Germinal center (tissue), 1 donor: ENCODE data around the gene SH3RF3.

ENCODE experiments used
- DNase-seq: peaks from one replicate; pipeline ENCODE4 v3.0.0; 2012; ENCODE audit warnings: mixed read lengths, low spot score

Gene SH3RF3

DNA sequence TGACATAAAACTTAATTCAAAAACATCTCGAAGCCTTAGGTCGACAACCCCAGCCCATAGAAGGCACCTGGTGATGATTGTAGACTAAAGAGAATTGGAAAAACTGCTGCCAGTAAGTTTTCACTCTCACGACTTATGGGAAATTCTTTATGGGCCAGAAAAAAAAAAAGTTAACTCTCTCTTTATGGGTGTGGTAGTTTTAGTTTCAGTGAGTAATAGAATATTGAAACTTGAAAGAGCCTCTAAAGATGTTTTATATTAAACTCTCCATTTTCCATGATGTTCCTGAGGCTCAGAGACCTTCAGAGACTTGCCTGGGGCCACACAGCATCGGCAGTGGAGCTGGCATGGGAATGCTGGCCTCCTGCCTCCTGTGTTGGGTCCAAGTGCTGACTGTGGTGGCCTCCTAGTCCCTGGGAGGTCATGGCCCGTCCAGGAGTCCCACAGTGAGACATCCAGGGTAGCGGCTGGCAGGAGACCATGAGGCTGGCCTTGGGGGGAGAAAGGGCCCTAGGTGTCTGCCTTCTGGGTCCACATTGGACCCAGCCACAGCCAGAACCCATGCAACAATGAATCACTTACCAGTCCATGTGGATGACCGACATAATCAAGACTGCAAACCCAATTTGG lies 325.9 kb downstream of the SH3RF3 start:
- DNase-seq, result no peak

DNA sequence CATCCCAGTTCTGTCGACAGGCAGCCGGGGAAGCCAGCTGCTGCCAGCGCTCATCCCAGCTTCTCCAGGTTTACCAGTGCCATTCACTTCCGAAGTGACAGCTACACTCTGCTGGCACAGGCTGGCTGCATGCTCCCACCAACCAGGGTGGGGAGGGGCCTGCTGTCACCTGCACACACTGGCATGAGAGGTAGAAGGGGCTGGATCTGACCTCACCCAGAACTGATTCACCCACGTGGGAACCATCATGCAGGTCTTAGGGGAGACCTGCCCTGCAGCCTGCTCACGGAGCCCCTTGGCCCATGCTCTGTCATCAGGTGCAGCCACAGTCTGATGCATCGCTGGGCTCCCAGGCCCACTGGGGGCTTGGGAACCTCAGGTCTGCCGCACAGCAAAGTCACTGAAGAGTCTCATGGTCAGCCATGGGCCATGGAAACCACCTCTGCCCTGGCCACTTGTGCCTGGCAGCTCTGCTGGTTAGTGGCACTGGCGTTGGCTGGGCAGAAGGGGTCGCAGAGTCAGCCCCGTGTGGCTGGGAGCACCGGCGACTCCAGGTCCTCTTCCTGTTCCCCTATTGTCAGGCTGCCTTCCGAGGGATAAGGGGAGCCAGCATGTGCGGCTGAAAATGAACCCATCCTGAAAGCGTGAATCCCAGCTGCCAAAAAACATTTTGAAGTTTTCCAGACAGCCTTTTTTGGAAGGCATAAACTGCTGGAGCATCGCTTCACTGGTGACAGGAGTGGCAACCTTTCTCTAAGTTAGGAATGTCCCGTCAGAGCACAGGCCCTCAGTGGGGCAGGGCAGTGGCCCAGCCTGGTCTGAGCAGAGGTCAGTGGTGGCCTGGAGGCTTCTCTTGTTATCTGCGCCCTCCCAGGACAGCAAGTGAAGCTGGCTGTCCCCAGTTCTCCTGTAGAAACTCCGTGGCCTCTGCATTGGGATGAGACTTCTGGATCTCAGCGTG lies 327.0 kb downstream of the SH3RF3 start:
- DNase-seq, result no peak

DNA sequence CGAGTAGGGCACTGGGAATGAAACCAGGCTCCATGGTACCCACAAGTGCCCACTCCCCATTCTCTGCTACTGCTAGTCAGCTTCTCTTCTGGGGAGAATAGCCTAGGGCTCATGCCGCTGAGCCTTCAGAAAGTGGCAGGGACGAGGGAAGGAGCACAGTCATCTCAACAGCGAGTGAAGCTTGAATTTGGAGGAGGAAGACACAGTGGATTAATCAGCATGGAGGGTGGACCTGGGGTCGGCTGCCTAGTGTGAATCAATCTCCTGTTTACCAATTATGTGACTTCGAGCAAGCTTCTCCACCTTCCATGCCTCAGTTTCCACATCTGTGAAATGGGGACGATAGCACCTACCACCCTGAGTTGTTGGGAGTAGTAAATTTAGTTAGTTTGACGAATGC lies 327.8 kb downstream of the SH3RF3 start:
- DNase-seq, result no peak

GRCh38 chr2:109457366-109457765 lies 328.4 kb downstream of the SH3RF3 start:
- DNase-seq, result no peak

- no peak for DNase-seq
Observed at GRCh38 chr2:109457794-109458193, 328.8 kb downstream of the SH3RF3 start.

- no peak for DNase-seq
Observed at GRCh38 chr2:109458512-109458911, 329.5 kb downstream of the SH3RF3 start.

GRCh38 chr2:109459485-109459884 lies 330.5 kb downstream of the SH3RF3 start:
- DNase-seq, result no peak

DNA sequence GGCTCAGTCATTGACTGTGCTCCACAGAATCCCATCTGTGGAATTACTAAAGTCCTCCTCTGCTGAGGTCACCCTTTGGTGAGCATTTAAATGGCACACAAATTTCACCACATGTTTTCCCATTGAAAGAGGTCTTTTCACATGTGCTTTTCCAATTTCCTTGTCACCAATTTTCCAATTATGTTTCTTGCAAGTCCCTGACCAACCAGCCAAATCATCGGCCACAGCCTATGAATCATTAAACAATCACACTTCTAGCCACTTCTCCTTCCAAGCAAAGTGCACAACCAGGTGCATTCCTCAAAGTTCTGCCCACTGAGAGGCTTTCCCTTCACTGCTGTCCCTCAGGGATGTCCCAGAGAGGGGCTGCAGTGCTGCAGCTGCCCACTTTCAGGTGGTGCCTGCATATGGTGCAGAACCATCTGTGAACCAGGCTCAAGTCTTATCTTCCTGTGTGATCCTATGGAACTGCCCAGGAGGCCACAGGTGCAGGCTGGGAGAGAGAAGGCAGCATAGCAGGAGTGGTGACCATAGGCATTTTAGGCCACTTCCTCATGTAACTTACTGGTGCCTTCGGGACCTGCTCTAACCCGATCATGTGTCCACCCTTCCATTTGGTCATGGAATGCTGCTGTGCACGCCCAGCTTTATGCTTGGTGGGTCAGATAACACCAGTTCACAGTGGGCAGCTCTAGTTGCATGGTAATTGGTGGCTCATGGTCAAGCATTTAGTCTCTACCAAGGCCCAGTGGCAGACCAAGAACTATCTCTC lies 331.7 kb downstream of the SH3RF3 start:
- DNase-seq, result no peak

DNA sequence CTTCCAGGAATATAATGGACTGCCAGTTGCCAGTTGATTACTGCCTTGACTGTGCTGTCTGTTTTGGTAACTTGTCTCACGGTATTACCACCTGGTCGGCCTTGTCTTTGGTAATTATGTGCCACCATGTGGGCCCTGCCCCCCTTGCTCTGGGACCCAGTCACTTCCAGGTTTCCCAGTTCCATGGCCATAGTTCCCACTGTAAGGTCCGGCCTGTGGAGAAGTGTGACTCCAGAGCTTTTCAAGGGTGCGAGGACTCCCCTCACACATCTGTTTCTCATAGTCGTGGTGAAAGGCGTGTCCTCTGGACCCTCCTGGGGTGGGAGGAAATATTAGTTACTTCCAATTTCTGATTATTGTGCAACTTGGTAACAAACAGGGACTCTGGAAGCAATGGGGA lies 334.2 kb downstream of the SH3RF3 start:
- DNase-seq, result no peak

GRCh38 chr2:109463891-109464290 lies 334.9 kb downstream of the SH3RF3 start:
- DNase-seq, result no peak

- no peak for DNase-seq
Observed at GRCh38 chr2:109466674-109467575, 337.9 kb downstream of the SH3RF3 start.

DNA sequence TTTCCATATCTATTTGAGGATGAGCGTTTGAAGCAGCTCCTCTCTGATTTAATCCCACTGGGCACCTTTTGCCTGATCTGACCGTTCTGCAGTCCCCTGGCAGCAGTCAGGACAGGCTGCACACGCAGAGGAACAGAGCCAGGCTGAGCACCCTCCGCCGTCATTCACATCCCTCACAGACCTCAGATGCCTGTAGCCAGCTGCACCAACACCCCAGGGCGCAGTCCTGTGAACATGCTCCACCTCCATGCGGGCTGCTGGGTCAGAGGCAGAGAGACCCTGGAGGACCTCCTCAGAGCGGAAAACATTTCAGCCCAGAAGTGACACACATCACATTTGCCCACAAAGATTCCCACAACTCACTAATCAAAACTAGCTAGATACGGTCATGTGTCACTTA lies 338.7 kb downstream of the SH3RF3 start:
- no peak for DNase-seq

GRCh38 chr2:109468893-109469292 lies 339.9 kb downstream of the SH3RF3 start:
- DNase-seq, result no peak

DNA sequence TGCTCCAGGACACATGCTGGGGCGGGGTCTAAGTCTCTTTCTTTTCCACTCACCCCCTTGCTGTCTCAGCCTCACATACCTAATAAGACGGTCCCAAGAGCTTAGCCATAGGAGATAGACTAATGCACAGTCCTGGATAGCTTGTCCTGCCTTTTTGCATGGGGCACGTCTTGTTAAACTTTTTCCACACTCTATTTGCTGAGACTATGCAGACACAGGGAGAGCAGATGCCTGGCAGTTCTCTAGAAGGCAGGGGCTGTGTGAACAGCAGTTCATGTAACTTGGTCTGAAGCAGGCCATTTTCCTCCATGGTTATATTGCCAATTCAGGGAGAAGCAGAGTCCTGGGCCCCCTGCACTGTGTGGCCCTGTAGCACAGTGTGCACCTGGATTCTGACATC lies 342.7 kb downstream of the SH3RF3 start:
- no peak for DNase-seq

DNA sequence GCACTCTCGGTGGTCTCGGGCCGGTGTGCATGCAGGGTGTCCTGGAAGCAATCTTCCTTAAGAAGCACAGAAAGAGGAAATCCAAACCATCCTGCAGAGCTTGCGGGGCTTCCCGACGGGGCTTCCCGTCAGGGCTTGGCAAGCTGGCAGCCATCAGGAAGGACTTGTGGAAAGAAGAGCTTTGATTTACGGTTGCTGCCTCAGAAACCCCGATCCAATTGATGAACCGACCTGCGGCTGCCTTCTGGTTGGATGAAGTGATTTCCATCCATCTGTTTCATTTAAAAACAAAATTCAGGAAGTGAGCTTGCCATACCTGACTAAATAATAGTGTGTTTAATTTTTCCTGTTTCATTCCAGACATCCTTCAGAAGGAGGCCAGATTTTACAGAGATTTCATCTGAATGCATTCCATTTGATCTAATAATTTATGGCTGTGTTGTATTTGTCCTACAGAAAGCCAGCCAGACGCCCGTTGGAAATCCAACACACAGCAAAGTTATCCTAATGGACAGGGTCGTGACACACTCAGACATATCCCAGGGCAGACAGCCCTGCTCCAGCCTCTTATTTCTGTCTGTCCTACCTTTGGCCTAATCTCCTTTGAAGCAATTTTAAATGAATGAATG lies 343.4 kb downstream of the SH3RF3 start:
- no peak for DNase-seq

- DNase-seq, result no peak
Observed at GRCh38 chr2:109472974-109473373, 344.0 kb downstream of the SH3RF3 start.

- no peak for DNase-seq
Observed at GRCh38 chr2:109473616-109474318, 344.8 kb downstream of the SH3RF3 start.

DNA sequence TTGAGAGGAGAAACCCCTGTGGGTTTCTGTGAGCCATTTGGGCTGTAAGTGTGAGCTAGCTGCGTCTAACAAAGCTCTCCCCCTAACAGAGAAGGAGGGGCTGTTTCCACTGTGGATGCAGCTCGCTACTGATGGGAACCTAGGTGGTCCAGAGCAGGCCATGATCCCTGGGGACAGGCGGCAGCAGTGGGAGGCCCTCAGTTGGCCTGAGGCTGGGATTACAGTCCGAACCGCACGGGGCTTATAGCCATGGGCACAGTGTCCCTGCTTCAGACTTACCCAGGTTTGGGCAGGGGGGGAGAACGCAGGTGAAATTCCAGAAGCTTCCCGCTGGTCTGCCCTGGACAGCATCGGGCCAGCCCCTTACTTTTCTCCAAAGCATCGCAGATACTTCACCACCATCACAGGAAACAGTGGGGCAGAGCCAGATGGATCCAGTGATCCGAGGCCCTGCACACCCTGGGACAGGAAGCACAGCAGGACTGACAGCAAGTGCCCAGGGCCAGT lies 345.4 kb downstream of the SH3RF3 start:
- no peak for DNase-seq

DNA sequence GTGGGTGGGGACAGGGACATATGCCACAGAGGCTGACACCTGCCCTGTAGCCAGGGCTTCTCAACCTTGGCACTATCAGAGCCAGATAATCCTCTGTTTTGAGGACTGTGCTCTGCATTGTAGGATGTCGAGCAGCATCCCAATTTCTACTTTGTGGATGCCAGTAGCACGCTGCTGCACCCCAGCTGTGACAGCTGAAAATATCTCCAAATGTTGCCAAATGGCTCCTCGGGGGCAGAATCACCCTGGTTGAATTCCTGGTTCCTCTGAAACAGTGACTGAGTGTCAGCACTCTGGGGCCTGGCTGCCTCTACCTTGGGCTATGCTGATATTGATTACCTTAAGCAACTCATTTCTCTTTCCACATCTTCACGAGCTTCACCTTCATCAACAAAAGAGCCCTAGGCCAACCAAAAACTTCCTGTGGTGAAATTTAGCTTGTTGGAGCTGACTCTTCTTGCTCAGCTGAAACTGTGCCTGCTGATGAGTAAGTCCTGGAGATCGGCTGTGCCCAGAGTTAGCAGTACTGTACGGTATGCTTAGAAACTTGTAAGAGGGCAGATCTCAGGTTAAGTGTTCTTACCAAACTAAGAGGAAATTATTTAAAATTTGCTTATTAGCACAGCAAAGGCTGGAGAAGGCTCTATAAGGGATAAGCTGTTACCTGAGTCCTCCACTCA lies 346.7 kb downstream of the SH3RF3 start:
- DNase-seq, result no peak
